Liver (tissue), 10 donors: ENCODE results near the gene THG1L. TPM values are rescaled to one million over a fixed set of nuclear protein-coding genes. Genes with fewer than 3 reads are reported as not detected.

ENCODE experiments used
- DNase-seq: peaks from one replicate; pipeline ENCODE4 v3.0.0-alpha.2; 2017; ENCODE audit warnings: low spot score
- H3K27ac ChIP-seq, 2 donors: one replicate each; pipeline ENCODE4 v1.7.0; 2013; ENCODE audit warnings: inconsistent platforms in 2 of 2, low read length in 2 of 2, control low read depth in 1 of 2, low read depth in 1 of 2, mild to moderate bottlenecking in 1 of 2
- H3K27me3 ChIP-seq, 4 donors: one replicate each; pipeline versions ENCODE4 v1.6.1 to v1.7.0; 2013; ENCODE audit warnings: low read length in 3 of 4, inconsistent platforms in 1 of 4, mild to moderate bottlenecking in 1 of 4, moderate library complexity in 1 of 4; ENCODE audit not compliant: control insufficient read depth in 4 of 4, insufficient read depth in 4 of 4
- H3K36me3 ChIP-seq, 4 donors: one replicate each; pipeline versions ENCODE4 v1.6.1 to v1.7.0; 2013; ENCODE audit warnings: low read length in 3 of 4, mild to moderate bottlenecking in 3 of 4, low read depth in 1 of 4, moderate library complexity in 1 of 4; ENCODE audit not compliant: control insufficient read depth in 4 of 4, insufficient read depth in 3 of 4
- H3K4me1 ChIP-seq, 4 donors: one replicate each; pipeline versions ENCODE4 v1.6.1 to v1.7.0; 2013; ENCODE audit warnings: low read length in 3 of 4, mild to moderate bottlenecking in 3 of 4, moderate library complexity in 1 of 4; ENCODE audit not compliant: control insufficient read depth in 4 of 4, insufficient read depth in 4 of 4
- H3K4me3 ChIP-seq, 3 donors: one replicate each; pipeline versions ENCODE4 v1.6.1 to v1.7.0; 2013; ENCODE audit warnings: low read length in 3 of 3, control low read depth in 1 of 3, low read depth in 1 of 3, mild to moderate bottlenecking in 1 of 3
- H3K9ac ChIP-seq, 2 donors: one replicate each; pipeline ENCODE4 v1.7.0; 2013; ENCODE audit warnings: low read length in 2 of 2, mild to moderate bottlenecking in 2 of 2, moderate library complexity in 2 of 2, control low read depth in 1 of 2, low read depth in 1 of 2
- H3K9me3 ChIP-seq, 4 donors: one replicate each; pipeline versions ENCODE4 v1.6.1 to v1.7.0; 2013; ENCODE audit warnings: low read length in 3 of 4; ENCODE audit not compliant: control insufficient read depth in 4 of 4
- FOXA2 ChIP-seq: IDR thresholded peaks from 2 replicates; pipeline ENCODE4 v1.6.1; 2016; ENCODE audit warnings: antibody characterized with exemption
- GABPA ChIP-seq, 2 donors: IDR thresholded peaks in 1 of 2; conservative IDR thresholded peaks in 1 of 2; 2 replicates each; pipeline ENCODE4 v1.6.1; 2016; ENCODE audit warnings: antibody characterized with exemption in 2 of 2, mild to moderate bottlenecking in 1 of 2, moderate library complexity in 1 of 2
- HNF4A ChIP-seq, 2 donors: conservative IDR thresholded peaks; 2 replicates each; pipeline ENCODE4 v1.6.1; 2016; ENCODE audit warnings: antibody characterized with exemption in 2 of 2, mild to moderate bottlenecking in 2 of 2
- RAD21 ChIP-seq, 2 donors: IDR thresholded peaks; 2 replicates each; pipeline ENCODE4 v1.6.1; 2016; ENCODE audit warnings: antibody characterized with exemption in 2 of 2, mild to moderate bottlenecking in 2 of 2
- RXRA ChIP-seq, 2 donors: IDR thresholded peaks; 2 replicates each; pipeline ENCODE4 v1.6.1; 2017 to 2018; ENCODE audit warnings: antibody characterized with exemption in 2 of 2, mild to moderate bottlenecking in 1 of 2
- TAF1 ChIP-seq: conservative IDR thresholded peaks from 2 replicates; pipeline ENCODE4 v1.6.1; 2016; ENCODE audit warnings: antibody characterized with exemption, mild to moderate bottlenecking
- WGBS: extraction: QIAGEN DNeasy Blood & Tissue Kit; methylation state at CpG from one replicate; pipeline ENCODE4 v1.1.7; 2013; 5-methylcytosine and 5-hydroxymethylcytosine counted together
- polyA plus RNA-seq, 2 donors: library from polyadenylated mRNA; stranded (reverse) in 1 of 2; unstranded in 1 of 2; fragments of 200-250 nt in 1 of 2; fragments of >200 nt in 1 of 2; fragmentation: Nextera tagmentation in 1 of 2; extraction: Ambion mirVana in 1 of 2; gene quantifications; one replicate each; pipeline versions ENCODE4 v1.2.1 to v1.2.3, GENCODE V29; 2013 to 2015
- small RNA-seq: library from RNA; depleted of rRNA; stranded (forward); fragments of <200 nt; gene quantifications from one replicate; pipeline ENCODE3, GENCODE V24; 2014
- total RNA-seq, 2 donors: library from RNA; depleted of rRNA; stranded (reverse); fragments of >200 nt; gene quantifications; one replicate each; pipeline ENCODE4 v1.2.3, GENCODE V29; 2014
- TF ChIP-seq, protein P1 (sequence below): IDR thresholded peaks from 2 replicates; pipeline ENCODE4 v1.6.1; 2016; ENCODE audit warnings: antibody characterized with exemption
- TF ChIP-seq, protein P2 (sequence below): IDR thresholded peaks from 2 replicates; pipeline ENCODE4 v1.6.1; 2016; ENCODE audit warnings: antibody characterized with exemption
- donor health status: healthy.
- donor health status: healthy.
- donor health status: healthy.
- donor health status: healthy.
- donor health status: healthy.

THG1L gene
- total and polyA plus RNA-seq, 4 donors, result 3.9 to 12.6 (median 5.3) TPM

- DNase-seq, result no peak
- 95% methylated on average over 3 of the region's 3 CpGs for WGBS
- Histone ChIP-seq H3K27ac (no peak overlapping the region), H3K36me3 (peaks cover 10 to 40% (median 27%) of the 10 kb centered on the region in 4 donors), H3K4me3 (no peak overlapping the region), H3K27me3 (no peaks in the 10 kb centered on the region), H3K9ac (no peak overlapping the region), H3K4me1 (no peaks in the 10 kb centered on the region), H3K9me3 (no peaks in the 10 kb centered on the region)
- TF ChIP-seq FOXA2 (no peak), HNF4A (conservative IDR thresholded peaks at IDR 0.05) (no peak), GABPA (IDR thresholded peaks at IDR 0.05 in 1 of 2, conservative IDR thresholded peaks at IDR 0.05 in 1 of 2) (no peak), TAF1 (no peak), RXRA (IDR thresholded peaks at IDR 0.05) (no peak), RAD21 (IDR thresholded peaks at IDR 0.05) (no peak)
- TF ChIP-seq, protein P1, sequence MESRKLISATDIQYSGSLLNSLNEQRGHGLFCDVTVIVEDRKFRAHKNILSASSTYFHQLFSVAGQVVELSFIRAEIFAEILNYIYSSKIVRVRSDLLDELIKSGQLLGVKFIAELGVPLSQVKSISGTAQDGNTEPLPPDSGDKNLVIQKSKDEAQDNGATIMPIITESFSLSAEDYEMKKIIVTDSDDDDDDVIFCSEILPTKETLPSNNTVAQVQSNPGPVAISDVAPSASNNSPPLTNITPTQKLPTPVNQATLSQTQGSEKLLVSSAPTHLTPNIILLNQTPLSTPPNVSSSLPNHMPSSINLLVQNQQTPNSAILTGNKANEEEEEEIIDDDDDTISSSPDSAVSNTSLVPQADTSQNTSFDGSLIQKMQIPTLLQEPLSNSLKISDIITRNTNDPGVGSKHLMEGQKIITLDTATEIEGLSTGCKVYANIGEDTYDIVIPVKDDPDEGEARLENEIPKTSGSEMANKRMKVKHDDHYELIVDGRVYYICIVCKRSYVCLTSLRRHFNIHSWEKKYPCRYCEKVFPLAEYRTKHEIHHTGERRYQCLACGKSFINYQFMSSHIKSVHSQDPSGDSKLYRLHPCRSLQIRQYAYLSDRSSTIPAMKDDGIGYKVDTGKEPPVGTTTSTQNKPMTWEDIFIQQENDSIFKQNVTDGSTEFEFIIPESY, result no peak
- TF ChIP-seq, protein P2, sequence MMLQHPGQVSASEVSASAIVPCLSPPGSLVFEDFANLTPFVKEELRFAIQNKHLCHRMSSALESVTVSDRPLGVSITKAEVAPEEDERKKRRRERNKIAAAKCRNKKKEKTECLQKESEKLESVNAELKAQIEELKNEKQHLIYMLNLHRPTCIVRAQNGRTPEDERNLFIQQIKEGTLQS, result no peak
Measured at GRCh38 chr5:157785801-157786200, 54.6 kb downstream of the THG1L start.

Small RNA genes lying within 50 kb of the gene (small RNA-seq; reads per million reads assigned to genes)
- gene AC026407.1, result not detected

Other genes starting within 250 kb of the THG1L start
- 1 to 10 TPM; 2.4 to 7.1 TPM for gene ADAM19, start 155.6 kb upstream of the THG1L start, total RNA-seq
- gene ADAM19, start 155.6 kb upstream of the THG1L start, polyA plus RNA-seq, result 1 to 10 TPM; 2.4 to 3.3 TPM
- under 1 TPM in 1 of 2 donors, not detected in 1; under 0.01 TPM for gene SOX30, start 79.0 kb upstream of the THG1L start, total RNA-seq
- under 1 TPM in 1 of 2 donors, not detected in 1; 0.21 TPM for gene SOX30, start 79.0 kb upstream of the THG1L start, polyA plus RNA-seq
- not detected for gene C5orf52, start 59.9 kb upstream of the THG1L start, total RNA-seq
- not detected for gene C5orf52, start 59.9 kb upstream of the THG1L start, polyA plus RNA-seq
- 1 to 10 TPM; 1.8 to 4.0 TPM for gene LSM11, start 12.3 kb downstream of the THG1L start, total RNA-seq
- under 1 TPM; 0.42 to 0.51 TPM for gene LSM11, start 12.3 kb downstream of the THG1L start, polyA plus RNA-seq
- gene CLINT1, start 127.7 kb downstream of the THG1L start, total RNA-seq, result 100 to 1,000 TPM in 1 of 2 donors, 10 to 100 TPM in 1; 94.3 to 115 TPM
- 10 to 100 TPM; 34.8 to 42.4 TPM for gene CLINT1, start 127.7 kb downstream of the THG1L start, polyA plus RNA-seq